SK-N-SH (cell line): ENCODE data around the gene SPOCK3.

ENCODE experiments used
- CTCF ChIP-seq: fragments of 200-600 bp; sonication (generic); IDR thresholded peaks from 2 replicates; pipeline ENCODE4 v1.6.1; 2017; ENCODE audit warnings: antibody characterized with exemption, mild to moderate bottlenecking, moderate library complexity
- RFX5 ChIP-seq: IDR thresholded peaks from 2 replicates; pipeline ENCODE4 v1.6.1; 2012; ENCODE audit warnings: mild to moderate bottlenecking, improper control_type of control experiment, low read length

DNA sequence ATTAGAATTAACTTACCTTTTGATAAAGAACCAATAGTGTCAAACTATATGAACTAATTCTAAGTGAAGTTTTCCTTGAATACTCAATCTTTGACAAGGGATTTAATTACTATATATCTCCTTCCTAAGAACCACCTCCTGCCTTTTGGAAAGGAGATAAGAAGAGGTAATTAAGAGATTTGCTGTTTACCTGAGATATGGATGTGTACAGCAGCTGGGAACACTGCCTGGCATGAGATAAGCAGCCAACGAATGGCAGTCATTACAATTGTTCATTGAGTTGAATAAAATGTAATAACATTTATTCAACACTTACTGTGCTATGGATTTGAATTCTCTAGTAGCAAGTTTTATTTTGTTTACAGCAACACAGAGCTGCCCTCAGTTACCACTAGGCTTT is 407.1 kb downstream of the SPOCK3 start:
- TF ChIP-seq CTCF (no peak), RFX5 (no peak)
